T-helper 1 cell treated with Interleukin-12 subunit alpha and Interleukin-12 subunit beta and Interleukin-4 antibody, amounts not matched to agents 30 μg/mL and 1 μg/mL, for 36 hours (primary cell): Measurements from ENCODE around the gene CAMSAP2.

Experiments used
- H3K27ac Mint-ChIP-seq: one replicate; pipeline ENCODE4 v1.8.0; 2021; ENCODE audit warnings: mild to moderate bottlenecking, mixed read lengths
- H3K27me3 Mint-ChIP-seq: one replicate; pipeline ENCODE4 v1.8.0; 2021; ENCODE audit warnings: low read depth, mixed read lengths
- H3K36me3 Mint-ChIP-seq: one replicate; pipeline ENCODE4 v1.8.0; 2021; ENCODE audit warnings: low read depth, mixed read lengths
- H3K4me1 Mint-ChIP-seq: one replicate; pipeline ENCODE4 v1.8.0; 2021; ENCODE audit warnings: low read depth, mixed read lengths
- H3K4me3 Mint-ChIP-seq: one replicate; pipeline ENCODE4 v1.8.0; 2021; ENCODE audit warnings: mild to moderate bottlenecking, moderate library complexity, mixed read lengths
- H3K9me3 Mint-ChIP-seq: one replicate; pipeline ENCODE4 v1.8.0; 2021; ENCODE audit warnings: mixed read lengths

CAMSAP2 gene

DNA sequence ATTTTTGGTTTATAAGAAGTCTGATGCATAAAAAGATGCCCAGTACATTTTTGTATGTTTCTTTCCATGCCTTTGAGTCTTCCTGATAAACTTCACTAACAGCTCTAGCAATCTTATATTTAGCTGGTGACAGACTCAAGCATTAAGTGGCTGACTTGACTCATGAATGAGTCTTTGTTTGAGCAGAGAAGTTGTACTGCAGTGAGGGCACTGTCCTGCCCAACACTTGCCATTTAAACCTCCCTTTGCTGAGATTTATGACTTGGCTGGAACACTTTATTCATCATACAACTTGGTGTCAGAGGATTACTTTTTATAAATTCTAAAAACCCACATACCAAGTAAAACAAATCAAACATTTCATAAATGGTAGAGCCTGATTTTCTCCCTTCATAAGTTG is 14.6 kb upstream of the CAMSAP2 start:
- Mint-ChIP-seq H3K4me1 (no peaks in the 10 kb centered on the region), H3K9me3 (no peaks in the 10 kb centered on the region), H3K27me3 (peaks cover 23% of the 10 kb centered on the region), H3K4me3 (no peak overlapping the region), H3K36me3 (no peaks in the 10 kb centered on the region), H3K27ac (no peak overlapping the region)

- no peak overlapping the region for H3K4me3 Mint-ChIP-seq
- H3K9me3 Mint-ChIP-seq, result no peaks in the 10 kb centered on the region
- H3K27ac Mint-ChIP-seq, result no peak overlapping the region
- peaks cover 4% of the 10 kb centered on the region for H3K4me1 Mint-ChIP-seq
- H3K36me3 Mint-ChIP-seq, result no peaks in the 10 kb centered on the region
- peaks cover 6% of the 10 kb centered on the region for H3K27me3 Mint-ChIP-seq
Measured at GRCh38 chr1:200727257-200727656, 11.4 kb upstream of the CAMSAP2 start.

DNA sequence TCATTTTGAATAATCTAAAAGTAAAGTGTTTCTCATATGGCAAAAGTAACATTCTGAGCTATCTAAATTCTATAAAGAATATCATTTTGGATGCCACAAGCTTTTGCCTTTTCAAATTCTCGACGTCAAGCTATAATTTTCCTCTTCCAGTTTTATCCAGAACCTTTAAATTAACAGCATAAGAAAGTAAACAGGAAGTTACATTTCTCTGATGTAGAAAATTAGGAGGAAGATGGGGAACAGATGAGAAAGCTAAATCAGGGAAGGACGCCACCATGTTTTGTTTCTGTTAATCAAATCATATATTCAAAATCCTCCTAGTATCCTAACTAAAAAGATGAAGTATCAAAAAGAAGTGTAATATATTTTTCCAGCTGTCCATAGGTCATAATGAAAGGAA is 8.8 kb upstream of the CAMSAP2 start:
- Mint-ChIP-seq H3K4me1 (peaks cover 4% of the 10 kb centered on the region), H3K9me3 (no peaks in the 10 kb centered on the region)

GRCh38 chr1:200731654-200732332 is 6.9 kb upstream of the CAMSAP2 start:
- Mint-ChIP-seq H3K4me3 (no peak overlapping the region), H3K9me3 (no peaks in the 10 kb centered on the region), H3K36me3 (no peaks in the 10 kb centered on the region), H3K27ac (no peak overlapping the region), H3K27me3 (no peaks in the 10 kb centered on the region), H3K4me1 (peaks cover 4% of the 10 kb centered on the region)

More for the DNA sequence above, 8.8 kb upstream of the CAMSAP2 start:
- H3K27ac Mint-ChIP-seq, result no peak overlapping the region
- peaks cover 6% of the 10 kb centered on the region for H3K27me3 Mint-ChIP-seq
- no peaks in the 10 kb centered on the region for H3K36me3 Mint-ChIP-seq
- H3K4me3 Mint-ChIP-seq, result no peak overlapping the region

- Mint-ChIP-seq H3K4me3 (no peak overlapping the region), H3K27ac (no peak overlapping the region), H3K4me1 (peaks cover 4% of the 10 kb centered on the region), H3K36me3 (no peaks in the 10 kb centered on the region), H3K9me3 (no peaks in the 10 kb centered on the region), H3K27me3 (no peaks in the 10 kb centered on the region)
Measured at GRCh38 chr1:200732438-200732837, 6.3 kb upstream of the CAMSAP2 start.

DNA sequence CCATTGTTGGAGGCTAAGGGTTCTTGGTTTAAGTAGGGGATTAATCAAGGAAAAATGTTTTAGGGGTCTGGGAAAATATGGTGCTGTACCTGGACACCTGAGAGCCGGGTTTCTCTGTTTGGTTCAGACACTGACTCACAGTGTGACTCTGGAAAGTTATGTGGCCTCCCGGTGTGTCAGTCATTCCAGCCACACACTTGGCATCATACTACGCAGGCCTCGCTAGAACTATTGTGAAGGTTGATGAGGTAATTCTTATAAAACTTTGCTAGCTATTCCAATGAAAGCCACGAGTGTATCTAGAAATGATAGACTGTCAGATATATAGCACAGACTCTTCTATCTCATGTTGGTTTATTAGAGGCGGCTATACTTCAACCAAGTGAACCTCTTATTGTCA is 4.8 kb upstream of the CAMSAP2 start:
- Mint-ChIP-seq H3K27me3 (peaks cover 12% of the 10 kb centered on the region), H3K36me3 (no peaks in the 10 kb centered on the region), H3K4me3 (no peak overlapping the region), H3K27ac (no peak overlapping the region), H3K4me1 (peaks cover 14% of the 10 kb centered on the region), H3K9me3 (no peaks in the 10 kb centered on the region)

DNA sequence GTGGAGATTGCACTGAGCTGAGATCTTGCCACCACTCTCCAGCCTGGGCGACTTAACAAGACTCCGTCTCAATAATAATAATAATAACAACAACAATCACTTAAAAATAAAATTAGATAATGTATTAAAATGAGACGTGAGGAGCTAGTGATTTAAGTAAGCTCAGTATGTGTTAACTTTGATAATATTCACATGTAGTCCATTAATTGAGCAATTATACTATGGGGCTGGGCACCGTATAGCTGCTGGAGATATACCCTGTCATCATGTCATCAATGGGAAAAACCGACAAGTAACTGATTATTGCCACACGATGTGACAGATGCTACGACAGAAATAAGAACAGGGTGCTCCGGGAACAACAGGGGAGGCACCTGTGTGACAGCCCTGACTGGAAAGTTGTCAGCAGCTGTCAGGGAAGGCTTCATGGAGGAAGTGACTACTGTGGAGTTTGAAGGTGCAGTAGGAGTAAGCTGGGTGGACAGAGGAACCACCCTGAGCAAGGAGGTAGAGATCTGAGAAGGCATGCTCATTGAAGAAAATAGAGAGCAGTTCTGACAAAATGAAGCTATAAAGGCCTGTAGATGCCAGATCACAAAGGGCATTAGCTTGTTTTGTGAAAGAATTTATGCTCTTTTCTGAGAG is 924 bp upstream of the CAMSAP2 start:
- peaks cover 38% of the 10 kb centered on the region for H3K27me3 Mint-ChIP-seq
- H3K27ac Mint-ChIP-seq, result no peak overlapping the region
- H3K4me1 Mint-ChIP-seq, result peaks cover 15% of the 10 kb centered on the region

DNA sequence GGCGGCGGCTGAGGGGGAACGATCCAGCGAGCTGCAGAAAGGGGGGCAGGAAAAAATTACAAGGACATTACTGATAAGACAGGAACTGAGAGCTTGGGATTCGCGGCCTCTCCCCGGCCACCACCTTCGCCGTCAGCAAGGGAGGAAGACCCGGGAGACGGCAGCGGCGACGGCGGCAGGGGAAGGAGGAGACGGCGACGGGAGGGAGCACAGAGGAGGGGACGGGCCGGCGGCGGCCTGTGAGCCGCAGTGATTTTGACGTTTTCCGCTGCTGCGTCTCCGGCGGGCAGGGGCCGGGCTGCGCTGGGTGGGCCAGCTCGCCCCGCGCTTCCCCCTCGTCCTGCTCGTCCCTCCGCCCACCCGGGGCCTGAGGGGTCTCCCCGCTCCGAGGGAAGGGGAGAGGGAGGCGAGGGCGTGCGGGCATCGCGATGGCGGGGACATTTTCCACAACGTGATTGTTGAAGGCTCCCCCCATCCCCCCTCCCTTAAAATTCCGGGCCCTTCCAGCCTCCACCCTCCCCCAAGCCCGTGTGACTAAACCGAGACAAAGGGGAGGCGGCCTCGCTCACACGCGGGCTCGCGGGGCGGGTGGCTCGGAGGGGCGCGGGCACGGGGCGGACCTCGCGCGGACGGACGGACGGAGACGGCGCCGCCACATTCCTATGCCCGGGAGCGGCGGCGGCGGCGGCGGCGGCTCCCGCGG is 407 bp downstream of the CAMSAP2 start:
- H3K27me3 Mint-ChIP-seq, result peaks cover 43% of the 10 kb centered on the region
- peak overlapping the region; percentile 62 for H3K27ac Mint-ChIP-seq

More for the DNA sequence above, 924 bp upstream of the CAMSAP2 start:
- H3K36me3 Mint-ChIP-seq, result no peaks in the 10 kb centered on the region
- no peaks in the 10 kb centered on the region for H3K9me3 Mint-ChIP-seq
- H3K4me3 Mint-ChIP-seq, result peak overlapping the region; percentile 94

GRCh38 chr1:200739702-200740570 is 1.2 kb downstream of the CAMSAP2 start:
- H3K4me1 Mint-ChIP-seq, result peaks cover 20% of the 10 kb centered on the region

More for the DNA sequence above, 407 bp downstream of the CAMSAP2 start:
- Mint-ChIP-seq H3K4me1 (peaks cover 15% of the 10 kb centered on the region), H3K36me3 (no peaks in the 10 kb centered on the region), H3K4me3 (peak overlapping the region; percentile 94), H3K9me3 (no peaks in the 10 kb centered on the region)

DNA sequence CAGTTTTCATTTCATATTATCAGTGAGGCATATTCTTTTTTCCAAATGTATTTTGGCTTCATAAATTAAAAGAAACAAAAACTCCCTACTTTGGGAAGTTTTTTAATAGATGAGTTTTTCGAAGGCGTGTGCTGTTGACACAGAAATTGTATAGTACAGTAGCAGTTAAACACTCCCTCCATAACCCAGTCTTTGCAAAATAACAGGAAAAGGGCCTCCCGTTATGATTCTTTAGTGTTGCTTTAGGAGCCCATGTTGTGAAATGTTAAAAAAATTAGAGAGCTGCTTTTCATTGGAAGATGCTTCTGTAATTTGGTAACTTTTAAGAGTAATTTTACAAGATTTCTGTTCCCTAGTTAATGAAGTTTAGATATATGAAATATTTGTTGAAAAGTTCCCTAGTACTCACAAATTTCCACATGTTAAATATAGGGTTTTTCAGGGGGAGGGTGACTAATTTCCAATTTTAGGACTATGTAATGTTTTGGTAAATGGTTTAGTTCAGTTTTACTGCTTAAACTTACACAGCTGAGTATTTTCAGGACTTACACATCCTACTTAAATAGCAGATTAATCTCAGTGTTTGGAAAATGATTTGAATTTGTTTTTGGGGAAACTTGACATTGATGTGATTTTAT is 2.0 kb downstream of the CAMSAP2 start:
- no peak overlapping the region for H3K4me3 Mint-ChIP-seq
- H3K27ac Mint-ChIP-seq, result no peak overlapping the region
- H3K4me1 Mint-ChIP-seq, result peaks cover 20% of the 10 kb centered on the region
- H3K9me3 Mint-ChIP-seq, result no peaks in the 10 kb centered on the region
- H3K36me3 Mint-ChIP-seq, result no peaks in the 10 kb centered on the region
- peaks cover 48% of the 10 kb centered on the region for H3K27me3 Mint-ChIP-seq

More at GRCh38 chr1:200739702-200740570, 1.2 kb downstream of the CAMSAP2 start:
- H3K36me3 Mint-ChIP-seq, result no peaks in the 10 kb centered on the region
- peak overlapping the region; percentile 71 for H3K4me3 Mint-ChIP-seq
- H3K27ac Mint-ChIP-seq, result no peak overlapping the region
- H3K27me3 Mint-ChIP-seq, result peaks cover 48% of the 10 kb centered on the region
- H3K9me3 Mint-ChIP-seq, result no peaks in the 10 kb centered on the region

DNA sequence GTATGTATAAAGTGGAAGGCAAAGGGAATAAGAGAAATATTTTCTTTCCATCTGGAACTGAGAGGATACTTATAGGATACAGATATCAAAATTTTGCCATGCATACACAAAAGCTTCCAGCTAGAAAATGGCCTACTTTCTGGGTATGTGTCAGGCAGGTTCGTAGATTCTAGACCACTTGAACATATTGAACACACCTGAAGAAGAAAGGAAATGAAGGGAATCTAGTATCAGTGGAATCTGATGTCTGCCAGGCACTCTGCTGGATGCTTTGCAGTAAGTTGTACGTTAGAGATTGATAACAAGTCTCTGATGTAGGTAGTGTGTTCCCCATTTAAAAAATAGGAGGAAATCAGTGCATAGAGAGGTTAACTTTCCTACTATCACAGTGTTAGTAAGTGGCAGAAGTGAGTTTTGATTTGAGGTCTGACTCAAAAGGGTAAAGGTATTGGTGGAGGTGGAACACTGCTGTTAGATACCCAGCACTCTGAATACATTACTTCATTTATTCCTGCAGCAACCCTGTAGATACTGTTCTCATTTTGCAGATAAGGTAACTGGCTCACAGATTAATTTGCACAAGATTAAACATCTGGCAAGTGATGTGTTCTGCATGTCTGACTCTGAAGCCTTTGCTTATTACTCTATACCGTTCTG is 3.0 kb downstream of the CAMSAP2 start:
- H3K4me3 Mint-ChIP-seq, result no peak overlapping the region
- peaks cover 53% of the 10 kb centered on the region for H3K27me3 Mint-ChIP-seq
- H3K9me3 Mint-ChIP-seq, result no peaks in the 10 kb centered on the region
- no peak overlapping the region for H3K27ac Mint-ChIP-seq
- H3K4me1 Mint-ChIP-seq, result peaks cover 20% of the 10 kb centered on the region
- no peaks in the 10 kb centered on the region for H3K36me3 Mint-ChIP-seq

DNA sequence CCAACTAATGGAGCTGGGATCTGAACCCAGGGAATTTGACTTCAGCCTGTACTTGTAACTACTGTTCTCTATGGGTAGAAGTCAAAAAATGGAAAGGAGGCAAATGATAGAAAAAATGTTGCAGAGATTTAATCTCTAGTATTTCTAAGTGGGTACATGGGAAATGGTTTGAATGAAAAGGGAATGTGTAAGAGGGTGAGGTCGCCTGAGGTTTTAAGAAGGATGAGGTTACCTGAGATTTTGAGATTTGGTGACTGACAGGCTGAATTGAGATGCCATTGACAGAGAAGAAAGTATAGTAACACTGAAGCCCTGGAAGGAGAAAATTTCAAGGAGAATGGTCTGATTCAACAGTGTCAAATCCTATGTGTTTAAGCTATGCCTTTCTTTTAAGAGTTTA is 5.5 kb downstream of the CAMSAP2 start:
- H3K9me3 Mint-ChIP-seq, result no peaks in the 10 kb centered on the region
- no peak overlapping the region for H3K4me3 Mint-ChIP-seq
- peaks cover 40% of the 10 kb centered on the region for H3K27me3 Mint-ChIP-seq
- no peak overlapping the region for H3K27ac Mint-ChIP-seq
- H3K4me1 Mint-ChIP-seq, result peaks cover 10% of the 10 kb centered on the region
- no peaks in the 10 kb centered on the region for H3K36me3 Mint-ChIP-seq

DNA sequence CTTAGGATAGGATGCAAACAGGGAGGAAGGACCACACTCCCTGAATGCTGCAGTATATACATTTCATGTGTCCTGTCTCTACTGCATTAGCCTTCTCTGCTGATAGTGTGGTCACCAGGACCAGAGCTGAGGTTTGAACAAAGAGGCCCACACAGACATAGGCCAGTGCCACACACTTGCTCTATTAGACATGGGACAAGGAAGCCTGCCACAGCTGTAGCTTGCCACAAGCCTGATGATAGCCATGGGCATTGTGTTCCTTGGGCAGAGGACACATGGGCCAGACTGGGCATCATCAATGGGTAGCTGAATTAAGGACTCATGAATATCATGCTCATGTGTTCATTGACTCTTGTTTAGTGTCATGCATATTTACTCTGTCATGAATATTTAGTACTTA is 10.4 kb downstream of the CAMSAP2 start:
- Mint-ChIP-seq H3K9me3 (no peaks in the 10 kb centered on the region), H3K27me3 (peaks cover 9% of the 10 kb centered on the region), H3K4me1 (peaks cover 10% of the 10 kb centered on the region), H3K36me3 (no peaks in the 10 kb centered on the region), H3K4me3 (no peak overlapping the region), H3K27ac (no peak overlapping the region)
